Superior temporal gyrus (tissue), 1 donor: Measurements from ENCODE around the gene AGBL1.
"Not testable (repeated sequence)": the region's sequence is repeated elsewhere in the genome, so short reads cannot be mapped to it uniquely, and the experiment has no call there.

Experiments
- DNase-seq: peaks from one replicate; pipeline ENCODE4 v3.0.0-alpha.2; 2016; ENCODE audit errors: extremely low spot score

AGBL1 gene

DNA sequence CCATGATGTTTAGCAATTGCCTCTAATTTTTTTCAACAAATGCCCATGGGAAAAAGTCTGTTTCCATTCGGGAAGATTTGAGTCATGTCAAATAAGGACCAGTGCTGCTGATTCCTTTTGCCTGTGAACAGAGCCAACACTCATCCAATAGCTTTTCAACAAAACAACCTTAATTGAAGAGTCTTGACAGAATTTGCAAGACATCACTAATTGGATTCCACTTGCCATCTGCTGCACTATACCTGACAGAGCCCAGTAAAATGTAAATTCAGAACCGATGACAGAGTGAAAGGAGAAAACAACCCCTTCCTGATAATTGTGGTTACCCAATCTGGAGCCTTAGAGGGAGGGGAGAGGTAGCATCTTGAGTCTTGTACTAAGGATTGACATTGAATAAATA, 426.7 kb downstream of the AGBL1 start:
- no peak for DNase-seq

GRCh38 chr15:86515625-86516024, 436.0 kb downstream of the AGBL1 start:
- DNase-seq, result no peak

- DNase-seq, result no peak
Observed at GRCh38 chr15:86522721-86523120, 443.1 kb downstream of the AGBL1 start.

GRCh38 chr15:86526938-86527690, 447.4 kb downstream of the AGBL1 start:
- no peak for DNase-seq

- DNase-seq, result not testable (repeated sequence)
Observed at GRCh38 chr15:86528094-86528493, 448.4 kb downstream of the AGBL1 start.

DNA sequence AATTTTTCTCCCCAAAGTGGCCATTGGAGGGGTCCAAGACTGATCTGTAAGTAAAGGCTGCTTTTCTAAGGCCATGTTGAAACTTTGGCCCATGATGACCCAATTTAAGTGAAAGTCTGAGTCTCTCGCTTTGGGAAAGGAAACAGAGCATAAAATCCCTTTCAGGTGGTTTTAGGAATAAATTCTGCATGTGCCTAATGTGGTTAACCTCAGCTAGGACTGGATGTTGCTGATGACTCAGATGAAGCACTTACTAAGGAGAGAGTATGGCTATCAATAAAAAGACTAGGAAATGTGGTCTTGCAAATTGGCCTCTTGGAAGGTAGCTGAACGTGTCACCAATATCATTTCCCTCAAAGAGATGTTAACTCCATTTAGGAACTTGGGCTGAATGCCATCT, 458.5 kb downstream of the AGBL1 start:
- DNase-seq, result no peak

- no peak for DNase-seq
Observed at GRCh38 chr15:86540840-86541467, 461.3 kb downstream of the AGBL1 start.

- DNase-seq, result no peak
Observed at GRCh38 chr15:86541540-86541939, 461.9 kb downstream of the AGBL1 start.

DNA sequence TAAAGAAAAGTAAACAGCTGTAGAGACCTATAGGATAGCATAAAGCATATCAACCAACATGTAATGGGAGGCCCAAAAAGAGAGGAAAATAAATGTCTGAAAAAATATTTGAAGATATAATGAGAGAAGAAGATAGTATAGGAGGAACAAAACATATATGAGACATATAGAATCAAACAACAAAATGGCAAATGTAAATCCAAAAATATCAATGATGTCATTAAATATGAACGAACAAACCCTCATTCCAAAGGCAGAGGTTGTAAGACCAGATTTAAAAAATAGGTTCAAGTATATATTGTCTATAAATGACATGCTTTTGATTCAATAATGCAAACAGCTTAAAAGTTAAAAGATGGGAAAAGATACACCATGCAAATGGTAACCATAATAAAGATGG, 470.4 kb downstream of the AGBL1 start:
- DNase-seq, result no peak

- no peak for DNase-seq
Observed at GRCh38 chr15:86553108-86553507, 473.4 kb downstream of the AGBL1 start.

- DNase-seq, result peak; percentile 68
Observed at GRCh38 chr15:86555098-86555497, 475.4 kb downstream of the AGBL1 start.

DNA sequence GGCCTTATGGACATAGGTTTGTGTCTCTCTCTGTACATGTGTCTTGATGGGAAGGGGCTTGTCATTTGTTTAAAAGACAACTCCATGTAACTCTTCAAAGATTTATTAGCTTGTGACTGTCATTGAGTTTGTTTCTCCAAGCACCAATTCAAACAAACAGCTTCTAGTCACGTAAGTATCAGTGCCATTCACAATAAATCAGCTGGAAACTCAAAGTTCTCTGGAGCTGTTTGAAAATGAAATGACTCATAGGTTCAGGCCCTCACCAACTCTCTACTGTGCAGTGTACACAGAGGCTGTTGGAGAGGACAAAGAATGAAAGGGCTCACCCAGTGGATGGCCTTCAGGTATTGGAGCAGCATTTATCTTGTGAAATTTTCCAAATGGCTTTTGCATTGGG, 476.3 kb downstream of the AGBL1 start:
- DNase-seq, result peak; percentile 24

- peak; percentile 20 for DNase-seq
Observed at GRCh38 chr15:86556396-86557017, 476.8 kb downstream of the AGBL1 start.

DNA sequence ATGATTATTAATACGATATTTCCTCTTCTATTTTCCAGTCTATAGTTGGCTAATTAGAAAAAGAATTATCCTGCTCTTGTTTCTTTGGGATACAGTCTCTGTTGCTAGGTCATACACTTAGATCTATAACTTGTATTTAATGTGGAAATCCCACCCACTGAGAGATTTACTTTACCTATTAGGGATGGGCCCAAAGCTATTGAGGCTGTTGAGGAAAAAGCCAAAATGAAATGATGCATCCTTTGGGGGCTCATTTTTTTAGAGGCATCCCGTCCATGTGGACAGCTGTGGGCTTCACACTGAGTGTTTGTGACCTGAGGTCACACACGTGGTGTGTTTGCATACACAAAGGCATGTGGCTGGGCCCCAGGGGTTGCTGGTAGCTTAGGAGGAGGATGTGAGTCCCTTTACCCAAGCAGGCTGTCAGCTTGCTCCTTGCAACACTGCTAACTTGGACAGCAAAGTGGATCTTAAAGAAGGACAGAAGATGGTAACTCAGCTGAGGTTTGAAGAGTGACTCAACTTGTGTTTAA, 477.4 kb downstream of the AGBL1 start:
- no peak for DNase-seq

- no peak for DNase-seq
Observed at GRCh38 chr15:86558252-86558651, 478.6 kb downstream of the AGBL1 start.

DNA sequence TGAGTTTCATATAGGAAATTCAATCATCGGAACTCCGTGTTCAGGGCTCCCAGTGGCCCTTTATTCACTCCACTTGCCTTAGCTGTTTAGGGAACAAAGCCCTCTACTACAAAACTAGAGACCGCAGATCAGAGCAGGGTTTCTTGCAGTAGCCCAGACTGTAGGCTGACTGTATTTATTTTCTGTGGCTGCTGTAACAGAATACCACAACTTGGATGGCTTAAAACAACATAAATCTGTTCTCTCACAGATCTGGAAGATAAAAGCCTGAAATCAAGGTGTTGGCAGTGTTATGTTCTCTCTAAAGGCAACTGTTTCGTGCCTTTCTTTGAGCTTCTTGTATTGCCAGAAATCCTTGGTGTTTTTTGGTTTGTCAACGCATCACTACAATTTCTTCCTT, 479.0 kb downstream of the AGBL1 start:
- no peak for DNase-seq

DNA sequence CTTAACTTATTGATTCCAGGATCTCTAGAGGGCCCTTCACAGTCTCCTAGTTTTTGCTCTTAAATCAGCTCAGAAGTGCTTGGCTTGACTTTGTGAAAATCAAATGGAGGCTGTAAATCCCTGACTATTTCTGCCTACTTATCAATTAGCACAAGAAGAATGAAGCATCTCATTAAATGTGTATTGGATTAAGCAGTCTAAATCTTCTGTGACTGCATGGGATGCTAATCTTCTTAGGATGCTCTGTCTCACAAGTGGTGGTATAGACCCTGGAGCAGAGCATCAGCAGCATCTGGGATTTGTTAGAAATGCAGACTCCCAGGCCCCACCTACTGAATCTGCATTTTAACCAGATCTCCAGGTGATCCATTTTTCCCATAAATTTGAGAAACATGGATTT, 488.7 kb downstream of the AGBL1 start:
- DNase-seq, result no peak

- no peak for DNase-seq
Observed at GRCh38 chr15:86570738-86571137, 491.1 kb downstream of the AGBL1 start.

- no peak for DNase-seq
Observed at GRCh38 chr15:86571873-86572272, 492.2 kb downstream of the AGBL1 start.

- DNase-seq, result no peak
Observed at GRCh38 chr15:86572368-86572841, 492.7 kb downstream of the AGBL1 start.

- no peak for DNase-seq
Observed at GRCh38 chr15:86573476-86573875, 493.8 kb downstream of the AGBL1 start.

DNA sequence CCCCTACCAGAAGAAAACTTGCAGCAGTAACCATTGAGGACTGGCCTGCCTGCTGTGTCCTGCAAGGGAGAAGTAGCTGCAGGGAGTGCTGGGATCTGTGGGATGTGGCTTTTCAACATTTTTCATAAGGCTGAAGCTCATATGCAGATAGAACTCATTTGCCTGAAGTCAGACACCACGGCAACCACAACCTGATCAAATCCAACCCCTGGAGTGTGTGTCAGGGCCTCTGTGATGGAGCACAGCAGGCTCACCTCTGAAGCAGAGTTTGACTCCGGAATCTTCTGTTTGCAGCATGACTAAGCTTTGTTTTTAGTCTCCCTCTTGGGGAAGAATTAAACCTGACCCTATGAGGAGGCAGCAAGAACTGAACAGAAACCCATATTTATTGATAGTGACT, 508.7 kb downstream of the AGBL1 start:
- no peak for DNase-seq

DNA sequence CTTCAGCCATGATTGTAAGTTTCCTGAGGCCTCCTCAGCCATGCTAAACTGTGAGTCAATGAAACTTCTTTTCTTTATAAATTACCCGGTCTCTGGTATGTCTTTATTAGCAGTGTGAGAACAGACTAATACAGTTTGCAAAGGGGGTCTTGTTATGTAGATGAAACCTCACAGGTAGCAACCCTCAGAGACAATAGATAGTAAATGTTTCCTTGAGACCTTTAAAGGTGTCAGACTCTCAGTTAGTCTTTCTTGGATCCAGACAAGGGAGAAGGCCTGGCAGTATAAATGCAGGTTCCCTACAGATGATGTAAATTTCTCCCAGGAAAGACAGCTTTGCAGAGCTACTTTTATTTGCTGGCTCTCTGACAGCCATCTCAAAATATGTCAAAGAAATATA, 510.8 kb downstream of the AGBL1 start:
- no peak for DNase-seq
